NCI-H82 (cell line): ENCODE results near the gene NRP1.

Source experiments
- DNase-seq: peaks from one replicate; lab custom pipeline; 2025; lab: John Stamatoyannopoulos, UW

The NRP1 gene

DNA sequence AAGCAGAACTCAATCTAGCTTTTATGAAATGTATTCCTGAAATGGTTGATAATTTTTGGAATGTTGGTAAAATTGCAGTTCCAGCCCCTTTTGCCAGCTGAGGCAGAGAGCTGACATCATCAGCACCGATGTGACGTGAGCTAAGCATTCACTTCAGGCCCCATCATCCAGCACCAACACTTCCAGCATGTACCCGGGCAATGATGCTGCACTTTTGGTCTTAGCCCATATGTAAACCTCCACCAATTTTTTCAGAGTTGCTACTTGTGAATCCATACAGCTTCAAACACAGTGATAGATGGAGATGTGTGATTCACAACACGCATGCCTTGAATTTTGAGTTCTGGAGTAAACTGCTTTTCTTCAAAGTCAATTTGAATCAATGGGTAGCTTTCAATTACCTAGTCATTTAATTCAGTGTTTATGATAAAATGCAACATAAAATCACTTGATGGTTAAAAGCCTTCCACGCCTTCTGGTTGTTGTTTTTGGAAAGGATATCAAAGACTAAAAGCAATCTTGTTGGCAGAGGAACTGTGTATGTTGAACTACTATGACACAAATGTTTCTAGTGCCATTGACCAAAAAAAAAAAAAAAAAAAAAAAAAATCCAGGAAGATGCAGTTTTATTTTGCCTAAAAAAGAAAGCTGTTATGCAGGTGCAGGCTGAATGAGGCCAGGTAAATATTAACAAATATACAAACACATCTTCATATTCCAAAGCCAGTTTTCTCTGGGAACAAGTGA, 73.9 kb downstream of the NRP1 start:
- DNase-seq = no peak

DNA sequence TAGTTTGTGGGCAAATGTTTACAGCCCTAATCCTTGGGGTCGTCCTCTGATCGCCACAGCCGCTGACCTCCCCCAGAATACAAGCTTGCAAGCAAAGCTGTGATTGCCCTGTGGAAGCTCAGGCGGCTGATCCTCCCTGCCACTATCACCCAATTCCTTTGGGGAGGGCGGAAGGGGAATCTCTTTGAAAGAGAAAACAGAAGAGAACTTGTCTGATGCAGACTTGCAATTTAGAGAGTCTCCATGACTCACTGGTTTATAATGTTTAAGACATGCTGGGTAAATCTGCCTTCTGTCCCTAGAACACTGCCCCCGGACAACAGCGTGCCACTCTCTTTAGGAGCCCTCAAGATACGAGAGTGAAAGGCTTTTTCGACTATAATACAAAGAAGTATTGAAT, 75.5 kb downstream of the NRP1 start:
- DNase-seq = no peak

- no peak for DNase-seq
These were observed 76.9 kb downstream of the NRP1 start for GRCh38 chr10:33257439-33258080.

GRCh38 chr10:33256458-33256857, 78.0 kb downstream of the NRP1 start:
- no peak for DNase-seq

- DNase-seq = no peak
These were observed 79.8 kb downstream of the NRP1 start for GRCh38 chr10:33254556-33255160.

DNA sequence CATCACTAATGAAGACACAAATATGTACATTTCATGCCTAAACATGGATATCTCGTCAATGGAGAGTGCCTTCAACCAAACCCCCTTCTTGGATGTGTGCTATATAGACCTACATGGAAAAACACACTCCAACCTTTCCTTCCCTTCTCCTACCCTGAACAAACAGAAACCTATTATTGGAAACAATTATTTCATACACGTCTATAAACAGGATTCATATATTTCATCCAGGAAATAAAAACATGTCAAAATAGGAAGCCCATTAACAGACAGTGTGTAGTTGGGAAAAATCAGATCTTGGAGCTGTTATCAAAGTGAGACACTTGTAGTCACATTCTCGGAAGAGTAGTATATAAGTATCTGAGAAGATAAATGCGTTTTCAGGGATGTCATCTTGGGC, 81.1 kb downstream of the NRP1 start:
- no peak for DNase-seq

DNA sequence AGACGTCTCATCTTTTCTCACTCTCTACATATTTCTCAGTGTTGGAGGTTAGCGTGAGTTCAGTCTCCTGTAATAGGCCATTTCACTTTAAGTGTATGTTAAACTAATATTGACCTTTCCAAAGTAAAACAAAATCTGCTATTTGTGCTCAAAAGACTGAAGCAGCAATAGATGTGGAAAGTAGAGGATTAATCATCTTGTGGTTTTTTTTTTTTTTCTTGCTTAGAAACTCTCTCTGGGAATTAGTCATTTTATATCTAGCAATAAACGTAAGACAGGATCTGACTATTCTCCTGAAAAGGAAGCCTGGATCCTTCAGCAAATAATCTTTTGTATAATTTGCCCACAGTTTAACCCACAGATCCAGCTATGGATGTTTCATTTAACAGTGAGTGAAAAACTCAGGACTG, 81.7 kb downstream of the NRP1 start:
- no peak for DNase-seq

DNA sequence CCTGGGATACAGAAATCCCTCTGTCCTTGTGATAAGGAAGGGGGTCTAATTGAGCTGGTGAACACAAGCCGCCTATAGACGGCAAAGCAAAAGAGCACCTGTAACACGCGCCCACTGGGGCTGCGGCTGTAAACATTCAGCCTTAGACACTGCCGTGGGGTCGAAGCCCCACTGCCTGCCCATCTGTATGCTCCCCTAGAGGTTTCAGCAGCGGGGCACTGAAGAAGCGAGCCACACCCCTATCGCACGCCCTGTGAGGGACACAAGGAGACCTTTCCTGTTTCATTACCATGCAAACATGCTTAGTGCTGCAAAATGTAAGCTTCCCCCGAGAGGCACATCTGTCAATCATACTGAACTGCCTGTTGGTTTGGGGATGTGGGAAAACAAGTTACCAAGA, 82.1 kb downstream of the NRP1 start:
- DNase-seq = no peak

- no peak for DNase-seq
These were observed 84.7 kb downstream of the NRP1 start for GRCh38 chr10:33249659-33250345.

DNA sequence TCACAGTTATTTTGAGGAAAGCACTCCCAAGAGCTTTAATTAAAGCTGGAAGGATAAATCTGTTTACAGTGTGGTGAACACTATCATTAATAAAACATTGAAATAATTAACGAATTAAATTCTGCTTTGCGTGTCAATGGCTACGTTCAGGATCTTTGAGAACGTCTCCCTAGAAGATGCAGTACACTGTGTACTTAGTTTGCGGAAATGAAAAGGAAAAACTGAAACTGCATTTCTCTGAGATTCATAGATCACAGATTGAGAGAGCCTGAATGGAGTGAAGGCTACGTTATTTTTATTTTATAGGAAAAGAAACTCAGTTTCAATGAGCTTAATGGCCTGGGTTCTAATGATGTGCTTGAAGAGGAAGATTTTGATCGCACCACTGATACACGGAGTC, 85.3 kb downstream of the NRP1 start:
- no peak for DNase-seq

DNA sequence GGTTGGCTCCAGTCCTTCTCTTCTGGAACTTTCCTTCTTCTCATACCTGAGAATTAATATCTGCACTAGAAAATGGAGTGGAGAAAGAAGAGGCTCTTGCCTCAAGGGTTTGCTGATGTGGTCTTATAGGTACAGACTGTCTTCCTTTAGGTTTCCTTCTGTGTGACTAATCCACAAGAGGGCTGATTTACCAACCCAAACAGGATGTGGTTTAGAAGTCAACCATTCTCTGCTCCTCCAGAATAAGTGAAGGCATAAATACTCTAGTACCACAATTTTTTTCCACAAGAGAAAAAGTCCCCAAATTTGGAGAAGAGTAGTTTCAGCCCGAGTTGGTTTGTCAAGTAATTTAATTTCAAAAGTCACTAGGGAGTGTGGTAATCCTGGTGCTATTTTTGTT, 85.8 kb downstream of the NRP1 start:
- no peak for DNase-seq

DNA sequence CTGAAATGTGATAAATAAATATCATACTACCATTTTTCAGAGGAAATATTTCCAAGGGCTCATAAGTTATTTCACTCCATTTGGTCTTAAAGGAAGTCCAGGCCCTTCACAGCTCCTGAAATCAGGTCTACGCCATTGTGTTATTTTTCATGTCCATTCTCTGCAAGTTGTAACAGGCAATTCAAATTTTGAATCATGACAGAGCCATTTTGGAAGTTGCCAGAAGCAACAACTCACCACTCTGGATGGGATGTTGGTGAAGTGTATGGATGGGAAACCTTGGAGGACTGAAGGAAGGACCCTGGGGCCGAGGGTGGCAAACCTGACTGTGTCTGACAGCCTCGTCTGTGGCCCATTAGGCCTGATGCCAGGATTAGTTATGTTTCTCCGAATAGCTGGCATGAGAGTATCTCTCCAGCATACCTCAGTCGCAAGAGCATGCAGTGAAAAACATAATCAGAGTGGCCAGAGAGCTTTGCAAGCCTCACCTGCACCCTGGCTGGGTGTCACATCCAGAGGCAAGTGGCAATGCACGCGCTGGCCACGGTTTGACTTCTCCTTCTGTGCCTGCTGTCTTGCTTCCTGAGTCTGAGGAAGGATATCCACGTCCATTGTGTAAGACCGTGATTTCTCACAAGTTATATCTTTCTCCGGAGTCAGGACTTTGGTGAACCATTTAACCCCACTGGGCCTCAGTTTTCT, 87.1 kb downstream of the NRP1 start:
- DNase-seq = no peak

DNA sequence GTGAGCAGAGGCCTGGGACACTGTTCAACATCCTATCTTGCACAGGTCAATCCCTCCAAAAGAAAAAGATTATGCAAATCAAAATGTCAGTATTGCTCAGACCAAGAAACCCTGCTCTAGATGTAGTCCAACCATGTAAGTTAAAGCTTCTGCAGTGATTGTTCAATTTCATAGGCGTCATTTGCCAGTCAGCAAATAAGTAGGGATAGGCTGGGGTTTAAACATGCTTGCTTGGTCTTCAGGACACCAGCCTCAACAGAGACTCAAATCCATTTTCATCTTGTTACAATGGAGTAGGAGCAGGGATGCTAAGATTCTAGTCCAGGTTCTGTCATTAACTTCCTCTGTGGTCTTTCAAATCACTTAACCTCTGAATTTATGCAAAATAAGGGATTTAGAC, 89.1 kb downstream of the NRP1 start:
- no peak for DNase-seq

DNA sequence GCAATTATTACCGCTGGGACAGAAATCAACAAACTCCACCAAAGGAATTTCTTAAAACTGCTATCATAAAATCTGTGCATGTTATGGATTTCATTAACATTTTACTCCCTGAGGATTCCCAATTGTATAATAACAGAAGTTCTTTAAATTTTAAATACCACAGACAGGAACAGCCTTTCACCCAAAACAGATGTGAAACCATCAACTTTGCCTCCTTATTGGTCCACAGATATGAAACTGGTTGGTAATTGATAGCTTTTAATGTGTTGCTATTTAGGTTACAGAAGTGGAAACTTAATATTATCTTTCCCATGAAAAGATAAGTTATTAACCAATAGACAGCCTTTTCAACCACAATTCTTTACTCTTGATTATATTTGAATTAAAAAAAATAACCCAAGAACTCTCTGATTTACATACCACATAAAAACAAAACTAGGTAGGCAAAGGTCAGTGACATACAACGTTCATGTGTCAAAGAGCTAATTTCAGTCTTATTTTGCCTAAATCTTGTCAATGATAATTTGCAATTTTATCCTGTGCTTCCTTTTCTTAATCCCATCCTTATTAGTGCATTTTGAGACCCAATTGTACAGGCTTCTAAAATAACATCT, 90.0 kb downstream of the NRP1 start:
- DNase-seq = no peak

DNA sequence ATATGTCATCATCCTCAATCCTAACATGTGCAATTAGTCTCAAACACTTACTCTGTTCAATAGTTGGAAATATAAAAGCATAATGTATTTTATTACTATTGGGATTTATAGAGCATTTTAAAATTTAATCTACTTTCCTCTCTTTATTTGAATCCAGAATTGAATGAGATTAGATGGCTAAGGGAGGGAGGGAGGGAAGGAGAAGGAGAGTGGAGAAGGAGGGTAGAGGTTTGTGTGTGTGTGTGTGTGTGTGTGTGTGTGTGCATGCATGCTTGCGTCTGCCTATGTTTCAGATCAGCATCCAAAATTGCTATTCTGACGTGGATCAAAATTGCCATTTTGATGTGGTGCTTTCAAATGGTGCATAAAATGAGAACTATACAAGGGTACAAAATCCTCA, 90.8 kb downstream of the NRP1 start:
- DNase-seq = no peak

DNA sequence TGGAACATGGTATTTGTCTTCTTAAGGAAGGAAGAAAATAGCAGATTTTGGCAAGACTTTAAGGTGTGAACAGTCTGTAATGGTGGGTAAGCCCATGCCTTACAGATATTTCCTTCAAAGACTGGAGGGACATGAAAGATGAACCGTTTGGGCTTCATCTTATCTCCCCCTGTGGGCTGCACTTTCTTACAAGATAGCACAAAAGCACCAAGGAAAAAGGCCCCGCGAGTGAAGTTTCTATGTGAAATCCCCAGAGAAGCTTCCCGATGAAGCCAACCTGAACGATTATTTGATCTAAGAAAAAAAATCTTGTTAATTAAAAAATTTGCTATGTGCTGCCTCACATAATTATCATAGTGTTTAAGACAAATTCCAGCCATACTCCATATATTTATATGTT, 91.5 kb downstream of the NRP1 start:
- no peak for DNase-seq

DNA sequence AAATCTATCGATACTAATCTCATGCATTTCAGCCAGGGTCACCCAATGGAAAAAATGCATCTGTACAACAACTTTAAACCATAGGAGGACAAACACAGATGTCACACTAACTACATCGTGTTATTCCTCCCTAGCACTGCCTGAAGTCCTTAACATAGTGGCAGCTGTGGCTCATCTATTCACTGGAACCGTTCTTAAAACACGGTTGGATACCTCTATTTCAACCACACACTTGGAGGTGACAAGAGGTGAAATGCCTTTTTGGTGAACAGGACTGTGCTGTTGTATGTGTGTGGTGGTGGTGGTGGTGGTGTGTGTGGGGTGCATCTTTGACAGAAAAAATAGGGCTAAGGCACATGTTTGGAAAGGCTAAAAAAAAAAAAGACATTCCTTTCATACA, 93.1 kb downstream of the NRP1 start:
- no peak for DNase-seq

GRCh38 chr10:33240931-33241330, 93.5 kb downstream of the NRP1 start:
- DNase-seq = no peak

DNA sequence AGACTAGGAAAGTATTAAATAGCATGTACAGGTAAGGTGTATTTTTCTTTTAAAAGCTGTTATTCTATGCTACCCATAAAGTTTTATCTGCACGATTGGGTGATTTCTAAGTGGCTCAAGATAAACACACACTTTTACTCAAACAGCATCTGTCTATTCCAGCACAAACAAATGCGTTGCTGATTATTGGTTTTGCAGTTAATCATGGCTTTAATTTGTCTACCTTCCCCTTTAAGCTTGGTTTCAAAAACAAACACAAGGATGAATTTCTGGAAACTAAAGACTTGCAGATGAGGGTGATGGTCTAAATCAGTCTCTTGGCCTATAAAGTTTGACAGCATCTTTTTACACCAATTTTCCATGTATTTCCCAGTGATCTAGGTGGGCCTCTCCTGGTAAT, 94.2 kb downstream of the NRP1 start:
- DNase-seq = no peak

DNA sequence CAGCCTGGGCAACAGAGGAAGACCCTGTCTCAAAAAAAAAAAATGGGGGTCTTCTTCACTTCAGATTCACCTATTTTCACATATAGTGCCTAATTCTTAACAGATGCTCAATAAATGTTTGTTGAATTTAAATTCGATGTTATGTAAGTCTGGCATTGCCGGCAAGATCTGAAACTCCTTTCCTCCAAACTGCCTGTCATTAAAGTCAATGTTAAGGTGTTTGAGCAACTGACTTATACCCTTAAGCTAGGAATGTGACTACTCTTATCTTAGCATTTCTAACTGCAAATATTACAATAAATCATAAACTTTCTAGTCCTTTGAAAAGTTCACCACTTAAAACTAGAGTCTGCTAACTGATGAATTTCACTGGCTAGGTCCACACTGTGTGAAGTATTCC, 95.2 kb downstream of the NRP1 start:
- no peak for DNase-seq

DNA sequence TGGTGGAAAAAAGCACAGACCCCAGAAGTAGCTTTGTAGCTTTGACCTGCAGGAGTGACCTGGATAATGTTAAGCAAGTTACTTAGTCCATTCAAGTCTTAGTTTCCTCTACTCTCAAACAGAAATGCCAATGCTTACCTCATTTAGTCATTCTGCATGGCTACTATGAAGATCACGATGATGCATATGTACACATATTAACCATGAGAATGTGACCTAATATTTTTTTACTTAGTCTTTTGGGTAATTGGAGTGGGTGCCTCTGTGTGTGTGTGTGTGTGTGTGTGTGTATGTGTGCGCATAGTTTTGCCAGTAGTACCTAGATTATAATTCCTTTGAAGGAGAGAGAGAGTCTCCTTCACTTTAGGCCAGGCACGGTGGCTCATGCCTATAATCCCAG, 95.8 kb downstream of the NRP1 start:
- DNase-seq = no peak
